EH (cell line): ENCODE results near the gene OLIG3.
A peak's percentile ranks its signal among the peaks of the same experiment; 100 is the strongest.

Experiments used
- DNase-seq: peaks from one replicate; pipeline ENCODE4 v3.0.0-alpha.2; 2015; ENCODE audit warnings: low read depth

OLIG3 gene

GRCh38 chr6:137496368-137496767, 2.2 kb upstream of the OLIG3 start:
- DNase-seq: no peak

GRCh38 chr6:137495703-137496336, 1.6 kb upstream of the OLIG3 start:
- no peak for DNase-seq

- DNase-seq: peak; percentile 4
Measured at GRCh38 chr6:137494988-137495702, 951 bp upstream of the OLIG3 start.

- DNase-seq: no peak
Measured at GRCh38 chr6:137493218-137494038, 766 bp downstream of the OLIG3 start.

DNA sequence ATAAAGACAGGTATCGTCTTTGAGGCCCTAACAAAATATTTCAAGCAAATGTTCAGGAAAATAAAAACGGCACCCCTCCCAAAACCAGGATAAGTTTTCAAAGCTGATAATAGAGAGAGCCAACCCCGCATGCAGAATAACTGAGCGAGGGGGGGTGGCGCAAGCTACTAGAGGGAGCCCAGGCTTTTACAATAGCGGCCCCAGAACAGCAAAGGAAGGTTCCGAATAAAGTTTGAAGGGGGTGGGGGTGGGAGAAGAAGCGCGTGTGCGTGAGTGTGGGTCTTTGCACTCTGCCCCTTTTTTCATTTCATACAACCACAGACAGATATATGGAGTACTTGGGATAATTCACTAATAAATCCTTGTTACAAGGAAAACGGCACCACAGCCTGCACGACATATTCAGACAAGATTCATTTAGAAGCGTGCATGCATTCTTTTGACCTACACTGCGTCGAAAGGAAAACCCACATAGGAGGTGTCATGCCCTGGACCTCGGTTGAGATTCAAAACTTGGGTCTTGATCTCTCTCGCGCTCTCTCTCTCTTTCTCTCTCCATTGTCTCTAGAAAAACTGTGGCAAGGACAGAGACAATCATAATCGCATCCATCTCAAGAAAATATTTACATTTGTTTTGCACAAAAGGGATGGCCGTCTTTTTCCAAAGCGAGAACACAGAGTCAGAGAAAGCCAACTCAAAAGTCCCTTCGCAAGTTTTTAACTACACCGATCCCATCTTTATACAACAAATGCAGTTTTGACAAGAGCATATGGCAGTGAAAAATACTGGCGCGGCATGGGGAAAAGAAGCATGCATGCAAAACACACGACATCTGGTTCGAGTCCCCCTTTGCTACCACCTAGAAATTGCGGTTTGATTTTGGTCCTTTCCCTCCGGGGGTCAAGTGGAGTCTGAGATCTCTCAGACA, 1.6 kb downstream of the OLIG3 start:
- no peak for DNase-seq

DNA sequence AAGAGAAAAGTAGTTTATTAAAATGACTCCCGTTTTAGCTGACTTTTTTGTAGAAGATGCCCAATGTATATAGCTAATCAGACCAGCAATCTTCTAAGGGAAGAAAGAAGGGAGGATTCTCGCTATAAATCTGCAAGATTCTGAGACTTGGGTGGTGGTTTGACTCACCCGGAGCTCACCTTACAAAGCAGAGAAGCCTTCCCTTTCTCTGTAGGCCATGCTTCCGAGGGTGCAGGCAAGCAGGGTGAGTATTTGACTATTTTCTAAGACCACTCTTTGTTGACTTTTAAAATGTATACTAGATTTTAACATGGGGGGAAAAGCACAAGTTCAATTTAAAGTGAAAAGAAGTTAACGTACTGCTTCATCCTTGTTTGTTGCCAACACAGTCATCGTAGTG, 2.7 kb downstream of the OLIG3 start:
- no peak for DNase-seq

GRCh38 chr6:137490961-137491360, 3.2 kb downstream of the OLIG3 start:
- no peak for DNase-seq

DNA sequence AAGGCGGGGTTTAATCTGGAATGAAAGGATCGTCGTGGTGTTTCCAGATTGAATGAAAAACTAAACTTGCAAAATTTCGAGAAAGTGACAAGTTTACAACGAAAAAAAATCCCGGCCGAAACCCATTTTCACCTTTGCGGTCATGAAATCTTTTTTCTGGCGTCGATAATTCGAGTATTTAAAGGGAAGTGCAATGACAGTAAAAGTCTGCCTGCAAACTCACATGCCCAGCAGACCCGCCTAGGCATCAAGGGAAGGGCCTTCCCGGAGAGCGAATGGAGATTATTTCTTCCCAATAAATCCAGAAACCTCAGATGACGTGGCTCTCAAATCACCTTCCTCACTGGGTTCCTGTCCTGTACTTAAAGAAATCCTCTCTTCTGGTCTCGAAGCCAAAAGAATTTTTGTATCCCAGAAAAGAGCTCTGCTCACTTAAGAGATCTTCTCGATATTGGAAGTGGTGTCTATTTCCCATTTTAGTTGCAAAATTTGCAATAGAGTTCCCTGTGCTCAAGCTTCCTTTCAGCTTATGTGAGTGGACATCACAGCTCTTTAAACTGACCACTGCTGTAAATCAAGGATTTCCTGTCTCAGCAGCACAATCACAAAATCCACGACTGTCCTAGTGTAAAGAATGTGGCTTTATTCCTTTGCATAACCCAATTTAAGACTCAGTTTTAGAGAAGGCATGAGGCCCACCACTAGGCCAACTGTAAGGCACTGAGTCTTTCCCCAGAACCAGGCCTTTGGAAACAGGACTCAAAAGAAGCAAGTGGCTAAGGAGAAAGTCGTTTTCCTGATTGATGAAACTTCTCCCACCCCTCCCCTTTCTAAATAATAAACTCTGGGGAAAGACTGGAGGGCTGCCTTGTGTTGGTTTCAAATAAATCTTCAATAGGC, 3.9 kb downstream of the OLIG3 start:
- DNase-seq: no peak

- DNase-seq: no peak
Measured at GRCh38 chr6:137489046-137490005, 4.9 kb downstream of the OLIG3 start.

- DNase-seq: no peak
Measured at GRCh38 chr6:137488150-137489045, 5.8 kb downstream of the OLIG3 start.

DNA sequence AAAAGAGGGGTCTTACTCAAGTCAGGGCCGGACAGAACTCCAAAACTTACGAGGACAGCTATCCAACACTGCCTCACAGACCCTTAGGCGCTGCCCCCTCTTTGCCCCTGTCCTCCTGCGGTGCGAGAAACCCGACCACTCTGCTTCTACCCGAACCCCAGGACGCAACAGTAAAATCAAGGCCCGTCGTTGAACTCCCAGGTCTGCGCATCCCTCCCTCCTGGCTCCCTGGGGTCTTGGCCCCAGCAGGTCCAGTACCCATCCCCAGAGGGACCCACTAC, 6.4 kb downstream of the OLIG3 start:
- no peak for DNase-seq

DNA sequence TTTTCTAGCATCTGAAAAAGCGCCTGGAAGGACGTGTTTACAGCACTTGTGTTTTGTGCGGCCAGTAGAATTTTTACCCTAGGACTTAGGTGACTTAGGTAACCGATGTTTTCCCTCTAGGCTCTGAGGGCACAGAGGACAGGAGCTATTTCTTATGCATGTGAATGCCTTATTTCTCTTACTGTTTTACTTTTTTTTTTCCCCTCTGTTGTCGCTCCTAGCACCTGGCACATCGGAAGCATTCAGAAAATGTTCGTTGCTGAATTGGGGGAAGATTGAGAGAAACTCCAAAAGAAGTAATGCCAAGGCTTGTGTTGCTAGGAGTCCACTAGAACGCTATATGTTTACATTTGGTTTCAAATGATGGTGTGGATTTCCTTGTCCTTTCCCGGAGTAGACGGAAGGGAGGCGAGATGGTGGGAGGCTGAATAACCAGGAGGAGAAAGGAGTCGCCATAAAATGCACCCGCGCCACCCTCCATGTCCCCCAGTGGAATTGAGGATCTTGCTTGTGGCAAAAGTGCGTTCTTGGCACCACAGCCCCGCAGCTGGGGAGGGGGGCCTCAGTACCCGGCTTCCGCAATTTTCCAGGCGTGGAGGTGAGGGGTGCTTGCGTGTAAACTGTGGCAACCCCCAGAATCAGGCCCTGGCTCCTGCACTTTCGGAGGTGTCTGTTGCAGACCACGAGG, 6.9 kb downstream of the OLIG3 start:
- DNase-seq: no peak

DNA sequence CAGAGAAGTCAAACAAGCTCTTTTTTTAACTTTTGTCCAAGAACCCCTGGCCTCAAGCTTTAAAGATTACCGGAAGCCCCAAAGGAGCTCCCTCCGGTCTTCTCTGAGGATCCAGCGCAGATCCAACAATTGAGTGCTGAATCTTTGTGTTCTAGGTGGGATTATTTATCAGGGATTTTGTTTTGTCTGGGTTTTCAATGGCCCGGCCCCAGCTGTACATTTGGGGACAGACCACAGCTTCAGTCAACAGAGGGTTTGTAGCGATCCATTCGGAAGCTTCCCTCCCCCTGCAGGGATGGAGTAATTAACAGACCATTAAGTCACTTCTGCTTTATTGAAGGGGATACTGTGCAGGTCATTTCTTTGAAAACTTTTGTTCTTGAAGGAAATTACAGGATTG, 7.8 kb downstream of the OLIG3 start:
- no peak for DNase-seq

DNA sequence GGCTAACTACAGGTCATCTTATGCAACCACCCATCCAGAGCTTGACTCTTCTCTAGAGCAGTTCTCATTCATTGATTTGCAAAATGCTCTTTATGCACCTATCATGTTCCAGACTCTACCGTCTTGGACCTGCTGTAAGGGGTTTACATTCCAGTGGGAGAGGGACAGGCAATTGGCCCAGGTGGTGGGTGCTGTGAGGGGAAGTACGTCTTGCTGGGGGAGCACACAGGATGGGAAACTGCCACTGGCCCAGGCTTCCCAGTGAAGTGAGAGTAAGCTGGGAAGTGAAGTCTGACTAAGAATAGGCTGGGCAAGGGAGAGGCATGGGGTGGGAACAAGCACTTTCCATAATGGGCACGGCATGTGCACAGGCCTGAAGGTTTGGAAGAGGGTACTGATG, 13.8 kb downstream of the OLIG3 start:
- no peak for DNase-seq

GRCh38 chr6:137475103-137475502, 19.1 kb downstream of the OLIG3 start:
- no peak for DNase-seq

GRCh38 chr6:137473598-137473997, 20.6 kb downstream of the OLIG3 start:
- DNase-seq: no peak

- no peak for DNase-seq
Measured at GRCh38 chr6:137472641-137473137, 21.5 kb downstream of the OLIG3 start.

GRCh38 chr6:137471986-137472385, 22.2 kb downstream of the OLIG3 start:
- no peak for DNase-seq
